HEK293 (cell line): Measurements from ENCODE around the gene SLC13A3.

Experiments used
- CTCF ChIA-PET: fragments of 350-600 bp; formaldehyde crosslinking; extraction: SDS; loops from one replicate; lab custom pipeline; 2021; ENCODE audit warnings: antibody characterized with exemption; lab: Yijun Ruan, JAX
- POLR2A ChIA-PET: fragments of 300-600 bp; formaldehyde crosslinking; extraction: SDS; loops from one replicate; lab custom pipeline; 2020; ENCODE audit warnings: antibody characterized with exemption, inconsistent platforms; lab: Yijun Ruan, JAX
- H3K27ac ChIP-seq: fragments of 200-500 bp; sonication (Bioruptor generic); 2 replicates; pipeline ENCODE4 v1.5.1; 2014; ENCODE audit warnings: low read depth, low read length, control low read depth, inconsistent platforms; ENCODE audit errors: extremely low read depth
- H3K36me3 ChIP-seq, 2 experiments: fragments of 200-500 bp in 1 of 2; sonication (Bioruptor generic) in 1 of 2; 1 replicate in 1 of 2; 2 replicates in 1 of 2; pipeline ENCODE4 v1.5.1; 2014 to 2017; ENCODE audit warnings: inconsistent platforms in 2 of 2, low read length in 2 of 2; ENCODE audit not compliant: control insufficient read depth in 2 of 2, insufficient read depth in 1 of 2
- H3K4me1 ChIP-seq: fragments of 200-500 bp; sonication (Bioruptor generic); 2 replicates; pipeline ENCODE4 v1.5.1; 2014; ENCODE audit warnings: mild to moderate bottlenecking, low read length, inconsistent platforms; ENCODE audit not compliant: control insufficient read depth, insufficient read depth
- H3K4me3 ChIP-seq: 2 replicates; pipeline ENCODE4 v1.5.1; 2011; ENCODE audit warnings: low read depth, mild to moderate bottlenecking, control low read depth, low read length, moderate library complexity
- H3K9me3 ChIP-seq: fragments of 200-500 bp; sonication (Bioruptor generic); 2 replicates; pipeline ENCODE4 v1.5.1; 2014; ENCODE audit warnings: low read depth, low read length, inconsistent platforms; ENCODE audit not compliant: control insufficient read depth, insufficient read depth
- AEBP2 ChIP-seq: fragments of 450-650 bp; formaldehyde crosslinking; IDR thresholded peaks from 2 replicates; pipeline ENCODE4 v1.5.1; 2016; ENCODE audit warnings: missing biosample characterization, missing genetic modification characterization, borderline replicate concordance
- EGR2 ChIP-seq: fragments of 450-650 bp; formaldehyde crosslinking; IDR thresholded peaks from 2 replicates; pipeline ENCODE4 v1.5.1; 2016; ENCODE audit warnings: low read depth, missing biosample characterization, missing genetic modification characterization
- FEZF1 ChIP-seq: fragments of 450-650 bp; formaldehyde crosslinking; IDR thresholded peaks from 2 replicates; pipeline ENCODE4 v1.5.1; 2016; ENCODE audit warnings: missing biosample characterization, missing genetic modification characterization
- GLIS2 ChIP-seq: fragments of 450-650 bp; formaldehyde crosslinking; IDR thresholded peaks from 2 replicates; pipeline ENCODE4 v1.5.1; 2016; ENCODE audit warnings: missing biosample characterization, missing genetic modification characterization
- KLF9 ChIP-seq: fragments of 450-650 bp; formaldehyde crosslinking; IDR thresholded peaks from 2 replicates; pipeline ENCODE4 v1.5.1; 2016; ENCODE audit warnings: missing biosample characterization, missing genetic modification characterization, low read depth
- SCRT1 ChIP-seq: fragments of 450-650 bp; formaldehyde crosslinking; IDR thresholded peaks from 2 replicates; pipeline ENCODE4 v1.5.1; 2016; ENCODE audit warnings: missing biosample characterization, missing genetic modification characterization, borderline replicate concordance
- ZBTB1 ChIP-seq: fragments of 450-650 bp; formaldehyde crosslinking; IDR thresholded peaks from 2 replicates; pipeline ENCODE4 v1.5.1; 2016; ENCODE audit warnings: missing biosample characterization, missing genetic modification characterization
- ZBTB17 ChIP-seq: fragments of 450-650 bp; formaldehyde crosslinking; IDR thresholded peaks from 2 replicates; pipeline ENCODE4 v1.5.1; 2016; ENCODE audit warnings: missing biosample characterization, missing genetic modification characterization
- ZNF133 ChIP-seq: fragments of 450-650 bp; formaldehyde crosslinking; IDR thresholded peaks from 2 replicates; pipeline ENCODE4 v1.5.1; 2016; ENCODE audit warnings: missing biosample characterization, missing genetic modification characterization
- ZNF324 ChIP-seq: fragments of 450-650 bp; formaldehyde crosslinking; IDR thresholded peaks from 2 replicates; pipeline ENCODE4 v1.5.1; 2016; ENCODE audit warnings: missing biosample characterization, missing genetic modification characterization
- ZNF449 ChIP-seq: fragments of 450-650 bp; formaldehyde crosslinking; IDR thresholded peaks from 2 replicates; pipeline ENCODE4 v1.5.1; 2017; ENCODE audit warnings: missing biosample characterization, mild to moderate bottlenecking, missing genetic modification characterization, moderate library complexity
- ZNF473 ChIP-seq: fragments of 450-650 bp; formaldehyde crosslinking; IDR thresholded peaks from 2 replicates; pipeline ENCODE4 v1.5.1; 2017; ENCODE audit warnings: missing biosample characterization, missing genetic modification characterization
- ZNF560 ChIP-seq: fragments of 450-650 bp; formaldehyde crosslinking; IDR thresholded peaks from 2 replicates; pipeline ENCODE4 v1.5.1; 2017; ENCODE audit warnings: missing biosample characterization, missing genetic modification characterization, borderline replicate concordance
- ZNF596 ChIP-seq: fragments of 450-650 bp; IDR thresholded peaks from 2 replicates; pipeline ENCODE4 v1.5.0; 2018; ENCODE audit warnings: missing biosample characterization, mild to moderate bottlenecking, missing genetic modification characterization, moderate library complexity
- ZNF600 ChIP-seq: fragments of 450-650 bp; formaldehyde crosslinking; IDR thresholded peaks from 2 replicates; pipeline ENCODE4 v1.5.1; 2016; ENCODE audit warnings: missing biosample characterization, missing genetic modification characterization
- ZNF768 ChIP-seq: fragments of 450-650 bp; formaldehyde crosslinking; IDR thresholded peaks from 2 replicates; pipeline ENCODE4 v1.5.1; 2018; ENCODE audit warnings: missing biosample characterization, mild to moderate bottlenecking, missing genetic modification characterization
- ZSCAN23 ChIP-seq: fragments of 450-650 bp; formaldehyde crosslinking; IDR thresholded peaks from 2 replicates; pipeline ENCODE4 v1.5.1; 2016; ENCODE audit warnings: missing biosample characterization, missing genetic modification characterization
- ZSCAN30 ChIP-seq: fragments of 450-650 bp; IDR thresholded peaks from 2 replicates; pipeline ENCODE4 v1.5.1; 2018; ENCODE audit warnings: missing biosample characterization, mild to moderate bottlenecking, missing genetic modification characterization, moderate library complexity
- TF ChIP-seq, protein P1 (sequence below): fragments of 450-650 bp; formaldehyde crosslinking; IDR thresholded peaks from 2 replicates; pipeline ENCODE4 v1.5.1; 2016; ENCODE audit warnings: missing biosample characterization, missing genetic modification characterization
- TF ChIP-seq, protein P2 (sequence below): fragments of 450-650 bp; formaldehyde crosslinking; IDR thresholded peaks from 2 replicates; pipeline ENCODE4 v1.5.1; 2017; ENCODE audit warnings: missing biosample characterization, missing genetic modification characterization
- TF ChIP-seq, protein P3 (sequence below): fragments of 450-650 bp; formaldehyde crosslinking; IDR thresholded peaks from 2 replicates; pipeline ENCODE4 v1.5.1; 2016; ENCODE audit warnings: missing biosample characterization, missing genetic modification characterization

SLC13A3 gene

DNA sequence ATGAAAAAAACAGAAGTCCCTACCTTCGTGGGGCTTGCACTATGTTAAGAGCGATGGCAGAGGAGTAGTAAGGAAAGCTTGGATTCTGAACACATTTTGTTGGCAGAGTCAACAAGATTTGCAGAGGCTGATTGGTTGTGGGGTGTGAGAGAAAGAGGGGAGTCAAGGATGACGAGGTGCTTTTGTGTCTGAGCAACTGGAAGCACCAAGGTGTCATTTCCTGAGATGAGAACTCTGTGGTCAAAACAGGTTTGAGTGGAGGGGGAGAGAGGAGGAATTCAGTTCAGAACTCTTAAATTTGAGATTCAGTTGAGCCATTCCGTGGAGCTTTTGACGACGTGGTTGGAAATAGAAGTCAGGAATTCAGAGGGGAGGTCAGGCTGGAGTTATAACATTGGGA is 104.3 kb downstream of the SLC13A3 start (continued):
- no peak for TF ChIP-seq ZNF473 (tag by site-specific recombination)
- no peak for TF ChIP-seq KLF9 (tag by site-specific recombination)
- TF ChIP-seq ZNF768, result no peak
- TF ChIP-seq AEBP2 (tag by site-specific recombination), result no peak

GRCh38 chr20:46546298-46546697 is 105.0 kb downstream of the SLC13A3 start:
- TF ChIP-seq, protein P1, sequence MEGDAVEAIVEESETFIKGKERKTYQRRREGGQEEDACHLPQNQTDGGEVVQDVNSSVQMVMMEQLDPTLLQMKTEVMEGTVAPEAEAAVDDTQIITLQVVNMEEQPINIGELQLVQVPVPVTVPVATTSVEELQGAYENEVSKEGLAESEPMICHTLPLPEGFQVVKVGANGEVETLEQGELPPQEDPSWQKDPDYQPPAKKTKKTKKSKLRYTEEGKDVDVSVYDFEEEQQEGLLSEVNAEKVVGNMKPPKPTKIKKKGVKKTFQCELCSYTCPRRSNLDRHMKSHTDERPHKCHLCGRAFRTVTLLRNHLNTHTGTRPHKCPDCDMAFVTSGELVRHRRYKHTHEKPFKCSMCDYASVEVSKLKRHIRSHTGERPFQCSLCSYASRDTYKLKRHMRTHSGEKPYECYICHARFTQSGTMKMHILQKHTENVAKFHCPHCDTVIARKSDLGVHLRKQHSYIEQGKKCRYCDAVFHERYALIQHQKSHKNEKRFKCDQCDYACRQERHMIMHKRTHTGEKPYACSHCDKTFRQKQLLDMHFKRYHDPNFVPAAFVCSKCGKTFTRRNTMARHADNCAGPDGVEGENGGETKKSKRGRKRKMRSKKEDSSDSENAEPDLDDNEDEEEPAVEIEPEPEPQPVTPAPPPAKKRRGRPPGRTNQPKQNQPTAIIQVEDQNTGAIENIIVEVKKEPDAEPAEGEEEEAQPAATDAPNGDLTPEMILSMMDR (tag by site-specific recombination), result no peak
- TF ChIP-seq GLIS2 (tag by site-specific recombination) (no peak), ZSCAN23 (tag by site-specific recombination) (no peak), FEZF1 (tag by site-specific recombination) (no peak), EGR2 (tag by site-specific recombination) (no peak), ZNF133 (no peak)
- CTCF ChIA-PET, result no interaction called here
- H3K27ac ChIP-seq, result no peak overlapping the region
- POLR2A ChIA-PET, result interaction anchor here (0.7 kb wide), 1 partner anchor 116 kb away, joined by 3 read pairs; no protein-coding TSS in a partner anchor
- H3K4me1 ChIP-seq, result no peaks in the 10 kb centered on the region
- H3K9me3 ChIP-seq, result no peaks in the 10 kb centered on the region
- no peaks in the 10 kb centered on the region for H3K36me3 ChIP-seq
- H3K4me3 ChIP-seq, result no peak overlapping the region

DNA sequence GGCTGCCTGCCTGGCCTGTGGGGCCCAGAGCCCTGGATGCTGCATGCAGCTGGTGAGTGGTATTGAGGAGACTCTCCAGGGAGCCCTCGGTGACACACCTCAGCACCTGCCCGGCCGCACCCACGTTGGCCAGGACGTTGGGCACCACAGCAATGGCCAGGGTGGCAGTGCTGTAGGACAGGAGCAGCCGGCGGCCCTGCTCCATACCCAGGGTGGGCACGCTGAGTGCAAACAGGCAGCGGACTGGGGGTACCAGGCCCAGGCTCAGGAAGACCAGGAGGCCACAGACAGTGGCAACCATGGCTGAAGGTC is 105.5 kb downstream of the SLC13A3 start:
- Histone ChIP-seq H3K4me3 (no peak overlapping the region), H3K4me1 (no peaks in the 10 kb centered on the region), H3K36me3 (no peaks in the 10 kb centered on the region), H3K27ac (no peak overlapping the region), H3K9me3 (no peaks in the 10 kb centered on the region)
- ChIA-PET POLR2A (interaction anchor here (0.7 kb wide), 1 partner anchor 115 kb away, joined by 3 read pairs; no protein-coding TSS in a partner anchor), CTCF (no interaction called here)
- TF ChIP-seq ZNF324 (tag by site-specific recombination), result no peak
- TF ChIP-seq, protein P2, sequence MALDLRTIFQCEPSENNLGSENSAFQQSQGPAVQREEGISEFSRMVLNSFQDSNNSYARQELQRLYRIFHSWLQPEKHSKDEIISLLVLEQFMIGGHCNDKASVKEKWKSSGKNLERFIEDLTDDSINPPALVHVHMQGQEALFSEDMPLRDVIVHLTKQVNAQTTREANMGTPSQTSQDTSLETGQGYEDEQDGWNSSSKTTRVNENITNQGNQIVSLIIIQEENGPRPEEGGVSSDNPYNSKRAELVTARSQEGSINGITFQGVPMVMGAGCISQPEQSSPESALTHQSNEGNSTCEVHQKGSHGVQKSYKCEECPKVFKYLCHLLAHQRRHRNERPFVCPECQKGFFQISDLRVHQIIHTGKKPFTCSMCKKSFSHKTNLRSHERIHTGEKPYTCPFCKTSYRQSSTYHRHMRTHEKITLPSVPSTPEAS (tag by site-specific recombination), result no peak
- no peak for TF ChIP-seq SCRT1 (tag by site-specific recombination)
- no peak for TF ChIP-seq ZNF473 (tag by site-specific recombination)
- TF ChIP-seq ZNF600 (tag by site-specific recombination), result no peak
- no peak for TF ChIP-seq ZNF560 (tag by site-specific recombination)
- TF ChIP-seq, protein P3, sequence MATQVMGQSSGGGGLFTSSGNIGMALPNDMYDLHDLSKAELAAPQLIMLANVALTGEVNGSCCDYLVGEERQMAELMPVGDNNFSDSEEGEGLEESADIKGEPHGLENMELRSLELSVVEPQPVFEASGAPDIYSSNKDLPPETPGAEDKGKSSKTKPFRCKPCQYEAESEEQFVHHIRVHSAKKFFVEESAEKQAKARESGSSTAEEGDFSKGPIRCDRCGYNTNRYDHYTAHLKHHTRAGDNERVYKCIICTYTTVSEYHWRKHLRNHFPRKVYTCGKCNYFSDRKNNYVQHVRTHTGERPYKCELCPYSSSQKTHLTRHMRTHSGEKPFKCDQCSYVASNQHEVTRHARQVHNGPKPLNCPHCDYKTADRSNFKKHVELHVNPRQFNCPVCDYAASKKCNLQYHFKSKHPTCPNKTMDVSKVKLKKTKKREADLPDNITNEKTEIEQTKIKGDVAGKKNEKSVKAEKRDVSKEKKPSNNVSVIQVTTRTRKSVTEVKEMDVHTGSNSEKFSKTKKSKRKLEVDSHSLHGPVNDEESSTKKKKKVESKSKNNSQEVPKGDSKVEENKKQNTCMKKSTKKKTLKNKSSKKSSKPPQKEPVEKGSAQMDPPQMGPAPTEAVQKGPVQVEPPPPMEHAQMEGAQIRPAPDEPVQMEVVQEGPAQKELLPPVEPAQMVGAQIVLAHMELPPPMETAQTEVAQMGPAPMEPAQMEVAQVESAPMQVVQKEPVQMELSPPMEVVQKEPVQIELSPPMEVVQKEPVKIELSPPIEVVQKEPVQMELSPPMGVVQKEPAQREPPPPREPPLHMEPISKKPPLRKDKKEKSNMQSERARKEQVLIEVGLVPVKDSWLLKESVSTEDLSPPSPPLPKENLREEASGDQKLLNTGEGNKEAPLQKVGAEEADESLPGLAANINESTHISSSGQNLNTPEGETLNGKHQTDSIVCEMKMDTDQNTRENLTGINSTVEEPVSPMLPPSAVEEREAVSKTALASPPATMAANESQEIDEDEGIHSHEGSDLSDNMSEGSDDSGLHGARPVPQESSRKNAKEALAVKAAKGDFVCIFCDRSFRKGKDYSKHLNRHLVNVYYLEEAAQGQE (tag by site-specific recombination), result no peak
- TF ChIP-seq ZNF449 (tag by site-specific recombination), result no peak
- no peak for TF ChIP-seq ZBTB1
- TF ChIP-seq ZSCAN30, result no peak
- no peak for TF ChIP-seq ZBTB17
- TF ChIP-seq ZNF596 (tag by site-specific recombination), result no peak
